Motor neuron (in vitro differentiated cells): ENCODE results near the gene MGAT3. TPM values are rescaled to one million over a fixed set of nuclear protein-coding genes. Genes with fewer than 3 reads are reported as not detected.

Source experiments
- ATAC-seq, 8 experiments: fragments of 200-7000 bp; cut with Tn5 transposase; replicated peaks in 6 of 8; 2 replicates each; pipeline ENCODE4 v1.8.0; 2021; ENCODE audit warnings: mild to moderate bottlenecking in 8 of 8, moderate library complexity in 8 of 8
- H3K27ac ChIP-seq, 2 donors: fragments of 250-450 bp; sonication (Bioruptor Pico); 2 replicates each; pipeline ENCODE4 v1.9.0; 2021; ENCODE audit warnings: antibody characterized with exemption in 2 of 2, mild to moderate bottlenecking in 2 of 2, moderate library complexity in 1 of 2
- H3K4me1 ChIP-seq, 2 donors: fragments of 250-450 bp; sonication (Bioruptor Pico); replicated peaks in 1 of 2; 2 replicates each; pipeline ENCODE4 v1.6.1; 2021; ENCODE audit warnings: antibody characterized with exemption in 2 of 2, mild to moderate bottlenecking in 2 of 2, moderate library complexity in 1 of 2
- H3K4me3 ChIP-seq, 5 donors: fragments of 250-450 bp; sonication (Bioruptor Pico); 2 replicates each; pipeline ENCODE4 v1.9.0; 2021; ENCODE audit warnings: antibody characterized with exemption in 5 of 5, mild to moderate bottlenecking in 5 of 5, moderate library complexity in 4 of 5
- WGBS, 10 experiments: fragments of 450-650 bp; shearing (Covaris generic); methylation state at CpG; one replicate each; pipeline ENCODE4 v1.0.0; 2022; 5-methylcytosine and 5-hydroxymethylcytosine counted together
- in situ Hi-C, 9 experiments: fragments of 400-800 bp; cut with MboI; loops; one replicate each; pipeline ENCODE4 v1.15.0; 2021; ENCODE audit warnings: low sequenced_read_pairs in 9 of 9, low pct_unique_long_range_greater_than_20kb in 2 of 9; ENCODE audit not compliant: unreplicated experiment in 9 of 9
- total RNA-seq, 8 experiments: library from RNA; unstranded; fragments of 300-600 nt; gene quantifications; 2 replicates each; pipeline versions ENCODE4 v1.2.3 to v1.2.4, GENCODE V29; 2022

MGAT3 gene
- total RNA-seq, 8 experiments from 2014 or later = 17.5 to 28.6 (median 20.4) TPM

DNA sequence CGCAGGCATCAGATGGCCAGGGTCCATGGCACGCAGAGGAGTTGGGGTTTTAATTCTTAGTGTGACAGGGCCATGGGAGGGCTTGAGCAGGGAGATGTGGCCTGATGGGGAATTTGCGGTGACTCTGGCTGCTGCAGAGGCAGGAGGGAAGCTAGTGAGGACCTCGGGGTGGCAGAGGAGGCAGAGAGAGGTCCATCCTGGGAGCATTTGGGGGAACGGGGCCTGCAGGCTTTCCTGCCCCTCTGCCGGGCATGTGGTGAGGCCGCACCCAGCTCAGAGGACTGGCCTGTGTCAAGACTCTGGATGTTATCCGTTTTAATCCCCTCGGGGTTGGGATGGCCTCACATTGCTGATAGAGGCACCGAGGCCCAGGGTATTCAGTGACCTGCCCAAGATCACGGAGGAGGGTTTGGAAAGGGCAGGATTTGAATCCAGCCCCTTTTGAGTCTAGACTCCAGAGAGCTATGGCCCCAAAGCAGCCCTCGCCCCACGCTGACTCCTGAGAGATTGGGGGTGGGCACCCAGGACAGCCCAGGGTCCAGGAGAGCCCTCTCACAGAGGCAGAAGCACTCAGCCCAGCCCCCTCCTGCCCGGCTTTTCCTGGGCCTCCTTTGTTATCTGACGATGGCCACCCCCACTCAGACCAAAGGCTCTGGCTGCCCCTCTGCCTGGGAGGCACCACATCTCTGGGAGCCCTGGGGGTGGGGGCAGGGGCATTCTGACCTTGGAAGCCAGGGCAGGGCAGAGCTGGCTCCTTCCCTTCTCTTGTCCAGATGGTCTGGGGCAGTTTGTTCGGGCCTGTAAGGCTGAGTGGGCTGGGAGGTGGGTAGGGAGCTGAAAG, 13.9 kb downstream of the MGAT3 start:
- H3K4me1 ChIP-seq = peaks cover 50 to 58% of the 10 kb centered on the region in 2 donors

DNA sequence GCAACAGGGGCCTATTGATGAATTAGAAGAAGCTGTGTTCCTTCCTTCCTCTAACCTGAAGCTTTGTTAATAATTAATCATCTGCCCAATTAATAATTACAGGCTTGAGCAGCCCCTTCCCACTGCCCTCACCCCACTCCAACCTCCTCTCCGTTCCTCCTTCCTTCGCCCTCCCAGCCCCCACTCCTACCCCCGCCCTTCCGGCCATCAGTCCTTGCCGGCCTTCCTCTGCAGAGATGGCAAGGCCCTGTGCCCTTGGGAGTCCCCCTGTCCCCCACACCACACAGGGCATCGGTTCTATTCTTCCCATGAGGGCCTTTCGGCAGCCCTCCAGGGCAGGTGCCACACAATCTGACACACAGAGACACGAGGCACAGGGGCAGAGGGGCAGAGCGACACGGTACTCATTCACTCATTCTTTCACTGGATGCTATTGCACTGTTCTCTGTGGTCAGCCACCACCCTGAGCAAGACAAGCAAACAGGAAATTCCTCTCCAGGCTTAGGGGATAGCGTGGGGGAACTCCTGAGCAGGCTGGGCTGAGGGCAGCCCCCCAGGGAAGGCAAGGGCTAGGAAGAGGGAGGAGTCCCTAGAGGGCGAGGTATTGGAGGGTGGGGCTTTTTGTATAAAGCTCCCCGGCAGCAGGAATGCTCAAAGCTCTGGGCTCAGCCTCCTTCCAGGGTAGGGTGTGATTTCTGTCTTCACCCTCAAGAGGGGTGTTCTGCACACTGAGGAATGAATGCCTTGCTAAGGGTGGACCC, 14.7 kb downstream of the MGAT3 start:
- in situ Hi-C loops = no loop called here
- H3K27ac ChIP-seq = peak overlapping the region; percentile 38 to 78
- H3K4me1 ChIP-seq = peaks cover 56 to 67% of the 10 kb centered on the region in 2 donors
- WGBS, 10 experiments = 0 to 26% (median 11%) methylated on average over 1 to 2 of the region's 13 CpGs; no CpG with 5 or more reads in 6 of the 10 experiments
- H3K4me3 ChIP-seq = no peak overlapping the region
- ATAC-seq = peak; percentile 15 to 51 (median 44)

More for the DNA sequence above, 13.9 kb downstream of the MGAT3 start:
- H3K27ac ChIP-seq = peak overlapping the region; percentile 38 to 78
- in situ Hi-C loops = no loop called here
- ATAC-seq = peak in 3 of 8 experiments; percentile 3 to 8 (median 5)
- no peak overlapping the region for H3K4me3 ChIP-seq
- 23 to 80% (median 44%) methylated on average over 1 to 3 of the region's 16 CpGs; no CpG with 5 or more reads in 5 of the 10 experiments for WGBS, 10 experiments

- H3K4me1 ChIP-seq = peaks cover 56 to 67% of the 10 kb centered on the region in 2 donors
Observed at GRCh38 chr22:39472570-39473556, 16.1 kb downstream of the MGAT3 start.

GRCh38 chr22:39473851-39474250, 17.0 kb downstream of the MGAT3 start:
- in situ Hi-C loops = no loop called here
- ATAC-seq = no peak
- Histone ChIP-seq H3K4me1 (peaks cover 56 to 67% of the 10 kb centered on the region in 2 donors), H3K4me3 (no peak overlapping the region), H3K27ac (no peak overlapping the region)
- 94 to 100% methylated on average over 2 to 3 of the region's 5 CpGs; no CpG with 5 or more reads in 8 of the 10 experiments for WGBS, 10 experiments

More at GRCh38 chr22:39472570-39473556, 16.1 kb downstream of the MGAT3 start:
- 38 to 87% (median 60%) methylated on average over 1 to 7 of the region's 19 CpGs; no CpG with 5 or more reads in 5 of the 10 experiments for WGBS, 10 experiments
- Histone ChIP-seq H3K27ac (no peak overlapping the region), H3K4me3 (no peak overlapping the region)
- in situ Hi-C loops = no loop called here
- peak in 2 of 8 experiments; percentile 7 to 11 for ATAC-seq

GRCh38 chr22:39474351-39475111, 17.7 kb downstream of the MGAT3 start:
- in situ Hi-C loops = loop anchor here in 1 of 9 experiments (25.0 kb wide), 1 partner anchor 312 kb away; the partner anchor contains the start of gene CBX7
- peak overlapping the region in 1 of 2 donors; percentile 61 for H3K27ac ChIP-seq
- peak in 3 of 8 experiments; percentile 55 to 83 (median 75) for ATAC-seq

GRCh38 chr22:39475337-39475736, 18.5 kb downstream of the MGAT3 start:
- peaks cover 47 to 56% of the 10 kb centered on the region in 2 donors for H3K4me1 ChIP-seq
- peak in 4 of 8 experiments; percentile 21 to 30 (median 25) for ATAC-seq
- in situ Hi-C loops = loop anchor here in 1 of 9 experiments (25.0 kb wide), 1 partner anchor 313 kb away; the partner anchor contains the start of gene CBX7
- WGBS, 10 experiments = 72 to 83% methylated on average over 2 to 4 of the region's 9 CpGs; no CpG with 5 or more reads in 8 of the 10 experiments
- no peak overlapping the region for H3K27ac ChIP-seq
- no peak overlapping the region for H3K4me3 ChIP-seq

More at GRCh38 chr22:39474351-39475111, 17.7 kb downstream of the MGAT3 start:
- Histone ChIP-seq H3K4me1 (peaks cover 55 to 64% of the 10 kb centered on the region in 2 donors), H3K4me3 (no peak overlapping the region)
- 0 to 60% (median 22%) methylated on average over 1 to 5 of the region's 11 CpGs; no CpG with 5 or more reads in 4 of the 10 experiments for WGBS, 10 experiments

- peaks cover 42 to 50% of the 10 kb centered on the region in 2 donors for H3K4me1 ChIP-seq
- no peak overlapping the region for H3K4me3 ChIP-seq
- in situ Hi-C loops = loop anchor here in 1 of 9 experiments (25.0 kb wide), 1 partner anchor 314 kb away; the partner anchor contains the start of gene CBX7
- peak in 6 of 8 experiments; percentile 2 to 46 (median 22) for ATAC-seq
- WGBS, 10 experiments = 37 to 100% methylated on average over 1 to 2 of the region's 3 CpGs; no CpG with 5 or more reads in 8 of the 10 experiments
- no peak overlapping the region for H3K27ac ChIP-seq
Observed at GRCh38 chr22:39475902-39476301, 19.1 kb downstream of the MGAT3 start.

- in situ Hi-C loops = loop anchor here in 1 of 9 experiments (25.0 kb wide), 1 partner anchor 314 kb away; the partner anchor contains the start of gene CBX7
- no peak for ATAC-seq
- Histone ChIP-seq H3K4me3 (no peak overlapping the region), H3K4me1 (peaks cover 34 to 42% of the 10 kb centered on the region in 2 donors), H3K27ac (no peak overlapping the region)
- 70 to 100% (median 95%) methylated on average over 1 to 10 of the region's 13 CpGs; no CpG with 5 or more reads in 1 of the 10 experiments for WGBS, 10 experiments
Observed at GRCh38 chr22:39476664-39477063, 19.9 kb downstream of the MGAT3 start.

DNA sequence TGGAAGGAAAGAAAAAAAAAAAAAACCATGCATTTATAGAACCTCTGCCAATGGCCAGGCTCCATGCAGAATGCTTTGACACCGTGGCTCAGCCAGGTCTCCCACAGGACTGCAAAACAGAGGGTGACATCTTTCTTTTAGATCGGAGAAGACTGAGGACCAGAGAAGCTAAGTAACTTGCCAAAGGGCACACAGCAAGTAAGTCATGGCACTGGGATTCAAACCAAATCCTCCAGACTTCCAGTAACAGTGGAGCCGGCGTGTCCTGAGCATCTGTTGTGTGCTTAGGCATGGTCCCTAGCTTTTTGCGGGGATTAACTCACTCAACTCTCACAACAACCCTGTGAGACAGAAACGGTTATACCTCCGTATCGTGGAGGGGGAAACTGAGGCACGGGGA, 20.7 kb downstream of the MGAT3 start:
- Histone ChIP-seq H3K4me3 (no peak overlapping the region), H3K27ac (no peak overlapping the region), H3K4me1 (peaks cover 25 to 34% of the 10 kb centered on the region in 2 donors)
- WGBS, 10 experiments = 56 to 100% (median 88%) methylated on average over 1 to 6 of the region's 9 CpGs; no CpG with 5 or more reads in 2 of the 10 experiments
- in situ Hi-C loops = loop anchor here in 1 of 9 experiments (25.0 kb wide), 1 partner anchor 315 kb away; the partner anchor contains the start of gene CBX7
- no peak for ATAC-seq

GRCh38 chr22:39478441-39478850, 21.6 kb downstream of the MGAT3 start:
- H3K4me1 ChIP-seq = peaks cover 22 to 27% of the 10 kb centered on the region in 2 donors
- 60 to 100% (median 75%) methylated on average over 1 to 4 of the region's 9 CpGs; no CpG with 5 or more reads in 6 of the 10 experiments for WGBS, 10 experiments
- H3K4me3 ChIP-seq = no peak overlapping the region
- no peak overlapping the region for H3K27ac ChIP-seq
- peak in 1 of 8 experiments; percentile 9 for ATAC-seq
- in situ Hi-C loops = loop anchor here in 1 of 9 experiments (25.0 kb wide), 1 partner anchor 316 kb away; the partner anchor contains the start of gene CBX7

- Histone ChIP-seq H3K4me3 (no peak overlapping the region), H3K27ac (no peak overlapping the region), H3K4me1 (peaks cover 21 to 23% of the 10 kb centered on the region in 2 donors)
- no peak for ATAC-seq
- WGBS, 10 experiments = no CpG with 5 or more reads among the region's 3 CpGs
- in situ Hi-C loops = loop anchor here in 1 of 9 experiments (25.0 kb wide), 1 partner anchor 317 kb away; the partner anchor contains the start of gene CBX7
Observed at GRCh38 chr22:39479254-39479653, 22.4 kb downstream of the MGAT3 start.
